A172 (cell line): ENCODE results near the gene FAM8A1. TPM values are rescaled to one million over a fixed set of nuclear protein-coding genes. Genes with fewer than 3 reads are reported as not detected.

ENCODE experiments used
- DNase-seq: peaks from one replicate; pipeline ENCODE4 v3.0.0-alpha.2; 2015; ENCODE audit warnings: low spot score
- total RNA-seq: library from RNA; depleted of rRNA; stranded (reverse); fragments of >200 nt; shearing (Covaris generic); gene quantifications from 2 replicates; pipeline ENCODE4 v1.2.3, GENCODE V29; 2014

The FAM8A1 gene
- total RNA-seq, 1 experiment from 2014 or later: 19.8 TPM

GRCh38 chr6:17601386-17601703 lies 1.2 kb downstream of the FAM8A1 start:
- no peak for DNase-seq

- no peak for DNase-seq
Measured at GRCh38 chr6:17602888-17603287, 2.8 kb downstream of the FAM8A1 start.

DNA sequence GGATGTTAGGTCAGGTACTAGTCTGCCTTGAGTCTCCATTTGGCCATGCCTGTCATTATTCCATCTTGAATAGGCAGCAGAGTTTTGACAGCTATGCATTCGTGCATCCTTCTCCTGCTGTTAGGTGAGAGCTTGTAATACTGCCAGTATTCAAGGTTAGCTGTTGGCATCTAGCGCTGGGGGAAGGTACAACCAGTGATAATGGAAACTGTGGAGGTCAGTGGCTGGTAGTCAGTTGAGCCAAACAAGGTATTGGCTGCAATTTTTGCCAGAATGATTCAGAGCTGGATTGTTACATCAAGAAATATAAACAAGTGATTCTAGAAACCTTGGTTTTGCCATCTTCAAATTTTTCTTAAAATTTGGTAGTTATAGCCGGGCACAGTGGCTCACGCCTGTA lies 6.5 kb downstream of the FAM8A1 start:
- DNase-seq: no peak

DNA sequence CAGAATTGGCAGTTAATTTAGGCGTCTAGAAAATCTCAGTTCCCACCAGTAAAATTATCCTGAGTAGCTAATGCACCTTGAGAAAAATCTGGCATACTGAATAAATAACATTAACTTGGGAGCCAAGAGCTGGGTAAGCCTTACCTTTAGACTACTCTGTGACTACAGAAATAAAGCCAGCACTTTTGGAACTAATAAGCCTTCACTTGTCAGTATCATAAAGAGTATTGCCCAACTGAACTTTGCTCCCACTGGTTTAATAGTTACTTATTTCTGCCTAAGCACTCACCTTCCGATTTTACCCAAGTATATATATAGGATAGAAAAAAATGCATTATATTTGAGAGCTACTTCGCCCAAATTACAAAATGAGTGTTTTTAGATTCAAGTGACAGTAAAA lies 10.7 kb downstream of the FAM8A1 start:
- DNase-seq: no peak

- no peak for DNase-seq
Measured at GRCh38 chr6:17612048-17612447, 11.9 kb downstream of the FAM8A1 start.

DNA sequence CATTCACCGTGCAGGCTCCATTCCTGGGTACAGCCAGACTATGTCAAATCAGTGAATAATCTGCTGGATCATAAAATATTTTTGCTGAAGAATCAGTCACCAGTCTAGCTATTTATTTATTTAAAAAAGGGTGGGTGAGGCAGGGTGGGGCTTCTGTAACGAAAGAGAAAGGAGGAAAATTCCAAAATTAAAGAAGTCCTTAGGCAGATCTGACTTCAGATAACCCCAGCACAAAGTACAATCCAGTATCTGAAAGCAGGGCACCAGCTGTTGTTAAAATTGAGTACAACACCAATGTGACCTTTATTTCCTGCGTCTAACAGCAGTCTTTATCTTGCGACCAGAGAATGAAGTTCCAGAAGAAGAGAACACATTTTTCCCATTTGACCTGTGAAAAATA lies 15.7 kb downstream of the FAM8A1 start:
- DNase-seq: no peak

DNA sequence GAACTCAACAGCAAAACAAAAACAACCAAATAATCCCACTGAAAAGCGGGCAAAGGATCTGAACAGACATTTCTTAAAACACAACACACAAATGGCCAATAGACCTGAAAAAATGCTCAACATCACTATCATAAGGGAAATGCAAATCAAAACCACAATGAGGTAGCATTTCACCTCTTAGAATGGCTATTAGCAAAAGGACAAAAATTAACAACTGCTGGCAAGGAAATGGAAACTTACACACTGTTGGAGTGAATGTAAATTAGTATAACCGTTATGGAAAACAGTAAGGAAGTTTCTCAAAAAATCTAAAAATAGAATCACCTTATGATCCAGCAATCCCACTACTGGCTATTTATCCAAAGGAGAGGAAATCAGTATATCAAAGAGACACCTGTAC lies 20.9 kb downstream of the FAM8A1 start:
- no peak for DNase-seq

- DNase-seq: no peak
Measured at GRCh38 chr6:17622144-17622543, 22.0 kb downstream of the FAM8A1 start.

DNA sequence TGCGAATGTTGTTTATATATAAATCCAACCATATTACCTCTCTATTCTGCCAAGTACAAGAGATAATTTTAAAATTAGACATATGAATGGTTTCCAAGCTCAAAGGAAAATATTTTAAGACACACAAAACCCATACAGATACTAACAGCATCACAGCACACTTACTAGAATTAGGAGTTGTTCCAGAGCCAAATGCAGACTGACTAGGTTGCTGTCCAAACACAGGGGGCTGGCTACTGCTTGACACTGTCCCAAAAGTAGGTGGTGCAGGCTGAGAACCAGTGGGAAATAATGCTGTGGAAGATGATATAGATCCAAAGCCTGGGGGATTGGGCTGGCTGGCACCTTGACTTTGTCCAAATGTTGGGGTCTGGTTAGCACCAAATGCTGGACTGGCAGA lies 24.3 kb downstream of the FAM8A1 start:
- DNase-seq: no peak

DNA sequence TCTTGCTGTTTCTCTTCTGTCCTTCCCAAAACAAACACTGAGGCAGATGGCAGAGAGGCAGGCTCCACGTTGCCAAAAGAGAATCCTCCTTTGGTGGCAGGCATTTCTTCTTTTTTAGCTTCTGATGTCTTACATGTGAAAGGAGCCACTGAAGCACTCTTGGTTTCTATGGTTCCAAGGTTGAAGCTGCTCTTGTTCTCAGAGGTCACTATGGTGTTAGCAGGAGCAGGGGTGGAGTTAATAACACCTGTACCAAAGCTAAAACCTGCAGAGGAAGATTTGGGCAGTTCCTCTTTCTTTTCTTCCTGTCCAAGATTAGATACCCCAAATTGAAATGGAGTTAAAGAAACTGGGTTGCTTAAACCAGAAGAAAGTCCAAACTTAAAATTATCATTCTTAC lies 28.8 kb downstream of the FAM8A1 start:
- DNase-seq: no peak

GRCh38 chr6:17629824-17630510 lies 29.9 kb downstream of the FAM8A1 start:
- DNase-seq: no peak

DNA sequence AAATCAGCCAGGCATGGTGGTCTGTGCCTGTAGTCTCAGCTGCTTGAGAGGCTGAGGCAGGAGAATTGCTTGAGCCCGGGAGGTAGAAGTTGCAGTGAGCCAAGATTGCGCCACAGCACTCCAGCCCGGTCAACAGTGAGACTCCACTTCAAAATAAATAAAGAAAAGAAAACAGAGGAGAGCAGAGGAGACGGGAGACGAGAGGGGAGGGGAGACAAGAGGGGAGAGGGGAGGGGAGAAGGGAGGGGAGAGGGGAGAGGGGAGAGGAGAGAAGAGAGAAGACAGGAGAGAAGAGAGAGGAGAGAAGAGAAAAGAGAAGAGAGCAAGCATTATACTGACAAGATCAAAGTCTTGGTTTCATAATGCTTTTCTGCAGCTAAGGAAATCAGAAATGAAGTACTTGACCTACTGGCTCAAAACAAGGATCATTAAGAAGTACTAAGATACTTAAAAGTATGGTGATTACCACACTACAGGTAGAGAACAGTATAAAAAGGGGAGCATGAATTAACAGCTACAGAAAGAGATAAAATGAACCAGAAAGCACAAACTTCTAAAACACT lies 30.5 kb downstream of the FAM8A1 start:
- no peak for DNase-seq

- DNase-seq: no peak
Measured at GRCh38 chr6:17632934-17633333, 32.8 kb downstream of the FAM8A1 start.

GRCh38 chr6:17633465-17634188 lies 33.5 kb downstream of the FAM8A1 start:
- DNase-seq: no peak

DNA sequence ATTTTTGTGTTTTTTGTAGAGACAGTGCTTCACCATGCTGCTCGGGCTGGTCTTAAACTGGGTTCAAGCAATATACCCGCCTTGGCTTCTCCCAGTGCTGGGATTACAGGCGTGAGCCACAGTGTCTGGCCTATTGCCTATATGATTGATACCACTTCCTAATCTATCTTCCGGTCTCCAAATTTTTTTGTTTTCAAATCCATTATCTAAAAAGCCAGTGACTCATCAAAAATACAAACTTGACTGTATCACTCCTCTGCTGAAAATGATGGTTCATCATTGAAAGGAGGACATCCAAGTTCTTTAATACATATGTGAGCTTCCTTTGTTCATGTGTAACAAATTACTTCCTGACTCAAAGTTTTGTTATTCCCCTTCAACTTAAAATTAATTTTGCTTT lies 35.5 kb downstream of the FAM8A1 start:
- DNase-seq: no peak

DNA sequence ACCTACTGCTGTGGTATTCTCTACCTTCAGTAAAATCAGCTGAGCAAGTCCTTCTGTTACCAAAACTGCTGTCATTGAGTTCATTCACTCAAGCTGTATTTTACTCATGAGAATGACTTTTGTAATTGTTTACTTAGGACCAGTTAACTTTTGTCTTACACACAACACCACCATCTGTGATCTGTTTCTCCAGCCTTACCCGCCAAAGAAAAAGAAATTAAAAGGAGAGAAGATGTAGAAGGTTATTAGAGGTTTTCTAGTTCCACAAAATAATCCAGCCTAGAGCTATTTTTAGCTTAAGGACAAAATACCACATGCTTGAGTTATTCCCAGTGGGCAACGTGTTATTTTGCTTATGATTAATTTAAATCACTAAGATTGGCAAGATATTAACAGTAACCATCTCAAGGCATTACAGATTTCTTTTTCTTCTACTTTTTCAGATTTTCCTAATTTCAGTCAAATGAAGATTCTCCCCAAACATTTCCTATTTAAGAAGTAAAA lies 38.2 kb downstream of the FAM8A1 start:
- no peak for DNase-seq

DNA sequence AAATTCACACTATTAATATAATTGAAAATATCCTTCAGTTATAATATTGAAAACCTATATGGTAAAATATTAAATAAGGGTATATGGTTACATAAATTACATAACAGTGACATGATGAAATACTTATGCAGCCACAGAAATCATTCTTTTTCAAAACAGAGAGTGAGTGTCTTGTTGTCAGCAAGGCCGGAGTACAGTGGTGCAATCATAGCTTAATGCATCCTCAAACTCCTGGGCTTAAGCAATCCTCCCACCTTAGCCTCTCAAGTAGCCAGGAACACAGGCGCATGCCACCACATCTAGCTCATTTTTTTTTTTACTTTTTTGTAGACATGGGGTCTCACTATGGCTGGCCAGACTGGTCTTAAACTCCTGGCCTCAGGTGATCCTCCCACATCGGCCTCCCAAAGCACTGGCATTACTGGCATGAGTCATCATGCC lies 40.4 kb downstream of the FAM8A1 start:
- peak; percentile 8 for DNase-seq

- no peak for DNase-seq
Measured at GRCh38 chr6:17648745-17649144, 48.6 kb downstream of the FAM8A1 start.

GRCh38 chr6:17650656-17651309 lies 50.7 kb downstream of the FAM8A1 start:
- no peak for DNase-seq

DNA sequence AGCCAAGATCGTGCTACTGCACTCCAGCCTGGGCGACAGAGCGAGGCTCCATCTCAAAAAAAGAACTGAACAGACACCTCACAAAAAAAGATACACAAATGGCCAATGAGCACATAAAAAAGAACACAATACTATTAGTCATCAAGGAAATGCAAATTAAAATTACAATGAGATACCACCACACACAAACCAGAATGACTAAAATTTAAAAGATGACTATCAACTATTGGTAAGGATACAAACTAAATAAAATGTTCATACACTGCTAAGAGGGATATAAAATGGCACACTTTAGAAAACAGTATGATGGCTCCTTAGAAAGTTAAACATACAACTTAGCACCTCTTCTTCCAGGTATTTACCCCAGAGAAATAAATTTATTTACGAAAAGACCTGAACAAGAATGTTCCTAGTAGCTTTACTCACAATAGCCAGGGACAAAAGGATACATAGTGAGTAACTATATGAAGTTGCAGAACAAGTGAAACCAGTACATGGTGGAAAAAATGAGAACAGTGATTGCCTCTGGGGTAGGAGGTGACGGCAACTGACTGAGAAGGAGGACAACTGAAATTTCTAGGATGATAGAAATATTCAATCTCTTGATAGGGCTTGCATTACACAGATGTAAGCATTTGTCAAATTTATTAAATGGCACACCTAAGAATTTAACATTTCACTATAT lies 53.2 kb downstream of the FAM8A1 start:
- DNase-seq: no peak

DNA sequence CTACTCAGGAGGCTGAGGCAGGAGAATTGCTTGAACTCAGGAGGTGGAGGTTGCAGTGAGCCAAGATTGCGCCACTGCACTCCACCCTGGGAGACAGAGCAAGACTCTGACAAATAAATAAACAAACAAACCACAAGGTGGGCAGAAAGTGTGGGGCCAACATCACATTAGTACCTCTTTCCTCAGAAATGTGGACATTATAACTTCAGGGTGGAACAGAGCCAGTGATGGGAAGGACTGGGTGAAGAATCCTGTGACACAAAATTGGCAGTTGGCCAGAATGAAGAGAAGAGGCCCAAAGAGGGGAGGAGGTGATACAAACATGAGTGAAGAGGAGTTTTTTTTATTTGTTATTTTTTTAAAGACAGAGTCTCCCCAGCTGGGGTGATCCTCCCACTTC lies 56.0 kb downstream of the FAM8A1 start:
- DNase-seq: peak; percentile 3

DNA sequence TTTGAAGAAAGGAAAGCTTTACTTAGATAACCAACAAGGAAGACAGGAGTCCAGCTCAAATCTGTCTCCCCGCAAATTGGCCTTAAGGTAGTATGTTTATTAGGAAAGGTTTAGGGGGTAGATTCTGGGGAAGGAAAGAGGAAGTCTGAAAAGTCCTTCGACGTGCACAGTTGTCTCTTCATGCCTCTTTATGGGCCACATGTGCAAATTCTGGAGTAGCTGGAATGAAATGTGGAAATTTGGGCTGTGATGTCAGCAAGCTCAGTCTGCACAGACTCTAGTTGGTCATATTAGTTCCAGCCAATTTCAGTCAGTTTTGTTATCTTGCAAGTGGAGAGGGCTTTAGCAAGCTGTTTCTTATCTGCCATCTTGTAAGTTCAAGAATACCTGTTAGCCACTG lies 56.5 kb downstream of the FAM8A1 start:
- DNase-seq: no peak
